ENCODE results near the gene CLIP4.

CLIP4 gene

GRCh38 chr2:29143657-29144056, 28.4 kb downstream of the CLIP4 start:
- DNase-seq: no peak

DNA sequence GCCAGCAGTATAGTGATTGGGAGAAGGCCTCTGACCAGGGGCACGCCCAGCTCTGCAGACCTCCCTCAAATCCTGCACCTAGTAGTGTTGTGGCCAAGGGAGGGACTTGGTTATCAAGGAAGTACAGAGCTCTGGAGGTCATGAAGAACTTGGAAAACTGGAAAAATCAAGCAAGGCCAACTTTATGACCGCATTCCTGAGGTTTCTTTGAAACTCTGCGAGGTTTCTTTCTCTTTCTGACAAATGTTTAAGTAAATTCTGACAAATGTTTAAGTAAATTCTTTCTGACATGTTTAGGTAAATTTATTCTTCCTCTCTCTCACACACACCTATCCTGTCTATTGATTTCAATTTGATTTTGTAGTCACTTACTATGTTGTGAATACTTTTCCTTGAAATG, 31.0 kb downstream of the CLIP4 start:
- DNase-seq: no peak

- no peak for DNase-seq
Measured at GRCh38 chr2:29147963-29148362, 32.7 kb downstream of the CLIP4 start.

- no peak for DNase-seq
Measured at GRCh38 chr2:29154610-29155009, 39.4 kb downstream of the CLIP4 start.

GRCh38 chr2:29155578-29155977, 40.4 kb downstream of the CLIP4 start:
- DNase-seq: no peak

DNA sequence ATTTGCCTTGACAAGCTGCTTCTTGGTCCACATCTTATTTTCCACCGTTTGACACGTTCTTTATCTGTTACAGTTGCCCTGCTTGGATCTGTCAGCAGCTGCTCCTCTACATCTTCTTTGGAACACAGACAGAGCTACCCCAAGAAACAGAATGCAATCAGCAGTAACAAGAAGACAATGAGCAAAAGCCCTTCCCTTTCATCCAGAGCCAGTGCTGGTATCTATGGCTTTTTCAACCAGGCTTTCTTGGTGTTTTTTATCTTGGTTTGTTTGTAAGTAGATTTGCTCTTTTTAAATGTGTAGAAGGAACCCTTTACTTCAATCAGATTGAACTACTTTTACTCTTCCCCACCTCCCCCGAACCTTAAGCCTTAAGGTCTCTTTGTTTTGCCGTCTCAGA, 41.9 kb downstream of the CLIP4 start:
- DNase-seq: no peak

- no peak for DNase-seq
Measured at GRCh38 chr2:29159125-29159524, 43.9 kb downstream of the CLIP4 start.

- DNase-seq: no peak
Measured at GRCh38 chr2:29160184-29160583, 45.0 kb downstream of the CLIP4 start.

DNA sequence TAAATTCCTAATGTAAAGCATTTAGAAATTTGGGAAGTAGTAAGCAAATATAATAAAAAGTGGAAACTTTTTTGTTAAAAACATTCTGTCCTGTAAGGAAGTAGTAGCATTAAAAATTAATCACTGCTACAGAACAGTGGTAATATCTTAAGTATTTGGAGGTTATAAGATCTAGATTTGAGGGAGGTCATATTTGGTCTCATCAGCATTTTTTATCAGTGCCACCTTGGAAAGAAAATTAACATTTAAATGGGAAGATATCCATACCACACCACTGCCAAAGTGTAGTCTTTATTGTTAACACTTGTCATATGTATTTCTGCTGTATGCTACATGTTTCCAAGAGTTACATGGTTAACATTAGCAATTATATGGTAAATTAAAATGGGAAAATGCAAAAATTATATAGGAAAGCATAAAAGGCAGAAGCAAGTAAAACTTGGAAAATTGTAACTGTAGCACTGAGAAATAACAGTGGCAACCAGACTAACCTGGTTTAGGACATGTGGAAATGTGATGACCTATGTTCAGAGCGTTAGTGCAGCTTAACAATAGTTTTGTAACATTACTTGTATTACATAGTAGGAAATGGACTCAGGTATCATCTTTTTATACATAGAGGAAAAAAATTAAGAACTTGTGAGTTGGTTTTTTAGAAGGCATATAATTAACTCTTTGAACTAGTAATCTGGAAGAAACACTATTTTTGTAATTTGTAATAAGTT, 47.2 kb downstream of the CLIP4 start:
- no peak for DNase-seq

GRCh38 chr2:29164091-29164846, 49.1 kb downstream of the CLIP4 start:
- no peak for DNase-seq

DNA sequence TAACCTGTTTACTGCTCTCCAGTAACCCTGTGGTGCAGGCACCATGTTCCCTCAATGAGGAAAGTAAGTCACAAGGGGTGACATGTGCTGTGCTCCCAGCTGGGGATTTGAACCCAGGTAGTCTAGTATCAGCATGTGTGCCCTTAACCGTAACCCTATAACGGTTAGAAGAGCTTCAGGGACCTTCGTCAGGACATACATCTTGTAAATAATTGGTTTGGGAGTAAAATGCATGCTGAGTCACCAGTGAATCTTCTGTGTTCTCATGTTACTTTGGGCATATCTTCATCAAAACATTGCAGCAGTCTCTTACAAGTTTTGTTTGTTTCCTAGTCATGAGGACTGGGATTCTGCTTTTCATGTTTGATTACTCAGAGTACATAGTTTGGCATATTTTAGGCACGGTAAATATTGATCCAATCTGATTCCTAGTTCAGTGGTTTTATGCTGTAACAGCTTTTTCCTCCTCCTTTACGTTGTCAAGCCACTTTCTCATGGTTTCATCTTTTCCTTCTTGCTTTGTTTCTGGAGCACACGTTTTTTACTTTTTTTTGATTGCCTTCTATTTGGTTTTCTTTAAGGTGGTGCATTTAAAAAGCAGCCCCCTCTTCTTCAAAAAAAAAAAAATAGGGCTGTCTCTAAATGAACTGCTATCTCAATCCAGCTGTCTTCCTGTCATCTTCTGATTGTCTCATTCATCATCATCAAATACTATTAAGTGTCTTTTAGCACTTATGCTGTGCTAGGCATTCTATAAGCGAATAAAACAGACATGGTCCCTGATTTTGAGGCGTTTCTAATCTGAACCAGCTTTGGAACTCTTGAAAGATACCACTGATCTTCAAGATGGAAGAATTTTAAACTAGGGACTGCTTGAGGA, 50.4 kb downstream of the CLIP4 start:
- no peak for DNase-seq

DNA sequence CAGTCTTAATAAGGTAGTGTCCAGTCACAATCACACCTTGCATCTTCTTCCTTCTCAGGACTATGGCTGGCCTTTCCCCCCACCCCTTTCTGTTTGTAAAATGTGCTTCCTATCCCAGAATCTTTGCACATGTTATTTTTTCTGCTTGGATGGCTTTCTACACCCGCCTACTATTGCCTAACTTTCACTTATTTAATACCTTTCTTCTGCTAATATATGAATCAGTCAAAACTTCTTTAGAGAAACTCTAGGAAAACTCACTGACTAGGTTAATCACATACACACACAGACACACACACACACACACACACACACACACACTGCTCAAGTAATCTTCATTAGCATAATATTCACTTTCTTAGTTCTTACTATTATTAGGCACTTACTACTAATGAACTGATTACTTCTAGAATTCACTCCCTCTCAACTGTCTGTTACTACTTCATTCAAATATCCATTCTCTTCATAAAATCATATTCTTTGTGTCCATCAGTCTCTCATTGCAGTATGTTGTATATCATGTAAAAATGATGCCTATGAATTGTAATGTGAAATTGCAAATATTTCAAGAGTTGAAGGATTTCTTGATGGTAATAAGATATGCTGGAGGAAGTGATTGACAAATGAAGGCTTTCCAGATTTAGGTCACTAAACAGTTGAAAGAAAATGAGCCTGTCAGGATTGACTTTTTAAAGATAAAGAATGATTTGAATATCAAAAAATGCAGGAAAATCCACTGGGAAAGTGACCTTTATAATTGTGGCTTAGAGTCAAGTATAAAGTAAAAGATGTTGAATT, 51.2 kb downstream of the CLIP4 start:
- DNase-seq: no peak

DNA sequence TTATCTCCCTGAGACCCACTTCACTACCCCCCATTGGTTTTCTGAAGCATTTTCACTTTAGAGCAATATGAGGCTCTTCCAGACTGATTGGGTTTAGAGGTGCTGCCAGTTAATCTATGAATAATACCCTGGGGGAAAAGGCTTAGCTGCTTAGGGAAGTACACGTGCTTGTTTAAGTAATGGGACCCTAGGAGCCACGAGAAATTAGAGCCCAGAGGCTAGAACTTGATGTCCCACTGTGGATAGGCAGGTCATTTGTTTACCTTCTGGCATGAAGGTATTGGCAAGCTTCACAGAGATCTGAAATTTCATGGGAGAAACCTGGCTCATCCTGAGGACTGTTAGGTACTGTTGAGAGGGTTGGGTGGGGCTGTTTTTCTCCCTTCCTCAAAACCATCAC, 59.7 kb downstream of the CLIP4 start:
- DNase-seq: no peak

- DNase-seq: no peak
Measured at GRCh38 chr2:29175338-29175737, 60.1 kb downstream of the CLIP4 start.

GRCh38 chr2:29182334-29182733, 67.1 kb downstream of the CLIP4 start:
- DNase-seq: no peak

DNA sequence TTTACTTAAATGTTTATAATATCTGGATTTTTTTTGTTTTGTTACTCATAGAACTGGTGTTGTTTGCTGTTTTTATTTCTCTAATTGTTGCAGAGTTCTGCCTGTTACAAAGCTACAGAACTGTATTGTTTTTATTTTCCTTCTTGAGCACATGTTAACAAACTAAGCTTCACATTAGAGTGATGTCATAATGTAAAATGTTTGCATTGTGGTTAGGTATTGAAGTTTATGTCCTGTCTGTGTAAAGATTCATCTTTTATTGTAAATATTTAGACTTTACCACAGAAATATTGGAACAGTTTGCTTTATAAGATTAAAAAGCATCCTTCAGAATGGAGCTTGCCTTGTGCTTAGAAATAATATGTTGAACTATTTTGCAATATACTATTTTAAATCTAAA, 67.7 kb downstream of the CLIP4 start:
- DNase-seq: no peak

- no peak for DNase-seq
Measured at GRCh38 chr2:29184531-29184930, 69.3 kb downstream of the CLIP4 start.

DNA sequence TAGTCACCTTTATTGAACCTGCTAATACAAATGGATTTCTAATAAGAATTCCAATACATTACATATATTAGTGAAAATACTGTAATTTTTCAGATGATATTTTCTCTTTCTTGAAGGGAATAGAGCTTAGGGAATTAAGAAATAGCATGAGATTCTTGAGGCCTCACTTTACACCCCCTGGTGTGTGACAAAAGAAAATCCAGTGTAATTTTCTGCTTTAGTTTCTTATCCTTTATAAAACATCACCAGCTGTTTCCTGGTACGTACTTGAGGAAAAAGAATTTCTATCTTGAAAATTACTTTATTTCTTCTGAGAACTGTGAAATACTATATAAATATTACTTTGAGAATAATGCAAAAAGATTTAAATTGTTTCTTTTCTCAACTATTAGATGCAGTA, 71.6 kb downstream of the CLIP4 start:
- no peak for DNase-seq

GRCh38 chr2:29187926-29188325, 72.7 kb downstream of the CLIP4 start:
- DNase-seq: no peak

DNA sequence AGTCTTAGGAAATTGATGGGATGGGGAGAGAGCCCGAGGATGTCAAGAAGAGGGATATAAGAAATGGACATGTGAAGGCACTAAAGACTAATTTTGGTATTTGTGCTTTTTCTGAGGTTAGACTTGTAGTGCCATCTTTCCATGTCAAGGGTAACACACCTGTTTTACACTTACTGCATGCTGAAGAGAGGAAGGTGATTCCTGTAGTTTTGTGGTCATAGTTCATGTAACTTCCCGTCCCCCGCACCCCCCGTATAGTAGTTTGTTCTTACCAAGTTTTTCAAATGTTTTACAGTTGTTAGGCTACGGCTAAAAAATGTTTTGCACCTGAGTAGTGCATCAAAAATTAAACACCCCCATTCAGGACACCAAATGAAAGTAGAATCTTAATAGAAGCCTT, 73.8 kb downstream of the CLIP4 start:
- DNase-seq: peak in 3 of 5 donors; percentile 4 to 51 (median 19)

DNA sequence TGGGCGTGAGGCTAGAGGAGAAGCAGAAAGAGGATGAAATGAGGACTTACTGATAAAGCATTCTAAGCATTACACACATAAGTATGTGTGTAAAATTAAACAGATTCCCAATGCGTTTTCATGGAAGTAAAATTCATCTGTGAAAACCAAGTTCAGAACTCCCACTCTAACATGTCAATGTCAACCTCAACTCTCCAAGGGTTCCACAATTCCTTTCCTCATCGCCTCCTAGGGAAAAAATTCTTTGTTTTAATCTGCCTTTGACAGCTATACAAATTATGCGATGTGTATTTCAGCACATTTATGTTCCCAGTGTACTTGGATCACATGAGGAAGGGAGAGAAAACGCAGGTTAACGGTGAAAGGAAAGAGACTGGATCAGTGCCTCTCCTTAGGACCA, 76.6 kb downstream of the CLIP4 start:
- DNase-seq: no peak

DNA sequence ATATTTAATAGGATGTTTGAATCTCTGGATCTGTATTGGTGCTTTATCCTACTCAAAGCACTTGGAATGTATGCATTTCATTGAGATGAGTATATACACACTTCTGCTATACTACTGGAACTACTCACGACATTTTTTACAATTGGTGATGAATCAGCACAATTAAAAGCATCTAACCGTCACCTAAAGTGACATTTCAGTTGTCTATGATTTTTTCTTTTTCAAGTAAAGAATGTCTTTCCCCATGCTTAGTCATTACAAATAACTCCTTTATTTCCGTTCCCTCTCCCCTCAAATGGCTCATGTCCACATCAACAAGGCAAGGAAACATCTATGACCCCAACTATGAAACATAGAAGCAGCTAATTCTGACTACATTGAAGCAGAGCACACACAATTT, 77.3 kb downstream of the CLIP4 start:
- DNase-seq: no peak

DNA sequence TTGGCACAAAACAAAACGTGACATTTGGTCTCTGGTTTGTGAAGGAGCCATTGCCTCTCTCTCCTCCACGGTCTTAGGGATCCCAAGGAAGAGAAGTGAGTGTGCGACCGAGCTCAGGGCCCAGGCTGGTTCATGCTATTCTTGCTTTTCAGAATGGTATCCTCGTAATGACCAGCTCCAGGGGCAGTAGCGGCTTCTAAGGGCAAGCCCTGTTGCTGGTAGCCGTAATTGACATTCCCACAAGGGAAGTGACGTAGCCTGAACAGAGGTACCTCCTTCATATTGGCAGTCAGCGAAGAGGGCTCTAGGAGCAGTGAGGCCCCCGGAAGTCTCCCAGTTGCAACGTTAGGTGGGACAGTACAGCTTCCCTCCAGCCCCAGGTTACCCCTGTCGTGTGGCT, 77.9 kb downstream of the CLIP4 start:
- DNase-seq: no peak

Measured in T-helper 1 cell (primary cell).